ENCODE data around the gene GPR158.

GPR158 gene

GRCh38 chr10:25615926-25616325 lies 441.1 kb downstream of the GPR158 start:
- DNase-seq, result no peak

- DNase-seq, result no peak
These were observed 442.2 kb downstream of the GPR158 start for GRCh38 chr10:25616903-25617592.

- DNase-seq, result no peak
These were observed 452.8 kb downstream of the GPR158 start for GRCh38 chr10:25627606-25628005.

GRCh38 chr10:25629333-25629732 lies 454.5 kb downstream of the GPR158 start:
- no peak for DNase-seq

- DNase-seq, result no peak
These were observed 456.7 kb downstream of the GPR158 start for GRCh38 chr10:25631471-25631870.

- DNase-seq, result no peak
These were observed 458.0 kb downstream of the GPR158 start for GRCh38 chr10:25632802-25633201.

- no peak for DNase-seq
These were observed 458.7 kb downstream of the GPR158 start for GRCh38 chr10:25633542-25633941.

- no peak for DNase-seq
These were observed 464.8 kb downstream of the GPR158 start for GRCh38 chr10:25639646-25640045.

GRCh38 chr10:25641595-25641994 lies 466.8 kb downstream of the GPR158 start:
- DNase-seq, result no peak

- DNase-seq, result no peak
These were observed 467.9 kb downstream of the GPR158 start for GRCh38 chr10:25642721-25643120.

- DNase-seq, result no peak
These were observed 471.6 kb downstream of the GPR158 start for GRCh38 chr10:25646371-25646770.

GRCh38 chr10:25651534-25651933 lies 476.7 kb downstream of the GPR158 start:
- no peak for DNase-seq

Data from hematopoietic multipotent progenitor cell treated with erythropoietin and hydrocortisone succinate and interleukin-3 and kit ligand, for 4 days (in vitro differentiated cells).